LNCaP clone FGC (cell line): ENCODE measurements around the gene POLRMT.

Source experiments
- DNase-seq: peaks from one replicate; pipeline ENCODE4 v3.0.0-alpha.2; 2011; ENCODE audit warnings: low read depth
- H3K4me3 ChIP-seq: 2 replicates; pipeline ENCODE4 v1.5.1; 2011; ENCODE audit warnings: mild to moderate bottlenecking, low read depth, low read length, control low read depth
- CTCF ChIP-seq: IDR thresholded peaks from 2 replicates; pipeline ENCODE4 v1.5.1; 2012; ENCODE audit warnings: mild to moderate bottlenecking; ENCODE audit not compliant: control insufficient read depth, insufficient read depth; ENCODE audit errors: extremely low read depth

POLRMT gene

GRCh38 chr19:582497-583197 lies 50.7 kb downstream of the POLRMT start:
- TF ChIP-seq CTCF: no peak
- H3K4me3 ChIP-seq: no peak overlapping the region
- no peak for DNase-seq

- H3K4me3 ChIP-seq: no peak overlapping the region
- no peak for DNase-seq
- TF ChIP-seq CTCF: no peak
Measured at GRCh38 chr19:581399-582111, 51.8 kb downstream of the POLRMT start.

- DNase-seq: no peak
- no peak overlapping the region for H3K4me3 ChIP-seq
- no peak for TF ChIP-seq CTCF
Measured at GRCh38 chr19:580274-580835, 53.0 kb downstream of the POLRMT start.

GRCh38 chr19:579842-580155 lies 53.5 kb downstream of the POLRMT start:
- no peak for TF ChIP-seq CTCF
- DNase-seq: no peak
- no peak overlapping the region for H3K4me3 ChIP-seq

- no peak for DNase-seq
- H3K4me3 ChIP-seq: no peak overlapping the region
- no peak for TF ChIP-seq CTCF
Measured at GRCh38 chr19:579111-579841, 54.1 kb downstream of the POLRMT start.

GRCh38 chr19:577439-578392 lies 55.6 kb downstream of the POLRMT start:
- DNase-seq: no peak
- H3K4me3 ChIP-seq: no peak overlapping the region
- TF ChIP-seq CTCF: no peak
